ENCODE measurements around the gene NSUN2. TPM values are rescaled to one million over a fixed set of nuclear protein-coding genes. Genes with fewer than 3 reads are reported as not detected.

NSUN2 gene
- polyA plus RNA-seq, 2 of the 4 experiments (the other 2 are of a cell fraction): 95.7 to 101 TPM

GRCh38 chr5:6667648-6668047 lies 34.8 kb upstream of the NSUN2 start:
- CTCF ChIA-PET: no interaction called here
- no peak for DNase-seq (ENCODE audit: low read depth in 1 of 2, low spot score in 1 of 2)
- FAIRE-seq: no peak
- Histone ChIP-seq H3K9me3 (no peaks in the 10 kb centered on the region), H3K27ac (no peak overlapping the region), H3K4me2 (no peak overlapping the region), H3K4me1 (no peaks in the 10 kb centered on the region), H3K4me3 (no peak overlapping the region)
- TF ChIP-seq KDM1A (IDR thresholded peaks at IDR 0.05; ENCODE audit: low read depth): no peak
- WGBS (ENCODE audit: missing lambda C conversion rate): 96% methylated on average over 5 of the region's 5 CpGs
- no peak for ATAC-seq
- POLR2A ChIA-PET: no interaction called here

- DNase-seq (ENCODE audit: low read depth in 1 of 2, low spot score in 1 of 2) (no peak), ATAC-seq (no peak), FAIRE-seq (no peak)
- Histone ChIP-seq H3K4me1 (no peaks in the 10 kb centered on the region), H3K9me3 (no peaks in the 10 kb centered on the region), H3K27ac (no peak overlapping the region), H3K4me3 (no peak overlapping the region), H3K4me2 (no peak overlapping the region)
- WGBS (ENCODE audit: missing lambda C conversion rate): 86% methylated on average over 14 of the region's 15 CpGs
- no peak for TF ChIP-seq NPAS2 (CRISPR knock-in tag; IDR thresholded peaks at IDR 0.05; ENCODE audit: borderline replicate concordance)
- CTCF ChIA-PET: no interaction called here
- POLR2A ChIA-PET: no interaction called here
These were observed 33.9 kb upstream of the NSUN2 start for GRCh38 chr5:6666762-6667161.

GRCh38 chr5:6660688-6661087 lies 27.8 kb upstream of the NSUN2 start:
- TF ChIP-seq NFE2L2 (conservative IDR thresholded peaks at IDR 0.05; ENCODE audit: low read length) (no peak), HEYL (CRISPR knock-in tag; IDR thresholded peaks at IDR 0.05) (no peak), HES2 (IDR thresholded peaks at IDR 0.05) (no peak), TP53 (CRISPR knock-in tag; IDR thresholded peaks at IDR 0.05) (no peak)
- no peak for FAIRE-seq
- POLR2A ChIA-PET: no interaction called here

GRCh38 chr5:6659941-6660684 lies 27.3 kb upstream of the NSUN2 start:
- no peak for DNase-seq (ENCODE audit: low read depth in 1 of 2, low spot score in 1 of 2)
- WGBS (ENCODE audit: missing lambda C conversion rate): 90% methylated on average over 13 of the region's 13 CpGs
- TF ChIP-seq CHD4 (IDR thresholded peaks at IDR 0.05; ENCODE audit: borderline replicate concordance) (no peak), RAD21 (conservative IDR thresholded peaks at IDR 0.05 in 1 of 2, IDR thresholded peaks at IDR 0.05 in 1 of 2) (no peak), TP53 (CRISPR knock-in tag; IDR thresholded peaks at IDR 0.05) (no peak), NFE2L2 (conservative IDR thresholded peaks at IDR 0.05; ENCODE audit: low read length) (no peak), SREBF2 (IDR thresholded peaks at IDR 0.05) (no peak), REST (IDR thresholded peaks at IDR 0.05) (no peak), FOSB (CRISPR knock-in tag; IDR thresholded peaks at IDR 0.05) (no peak), MAX (IDR thresholded peaks at IDR 0.05) (no peak)
- no peak for ATAC-seq
- Histone ChIP-seq H3K27ac (no peak overlapping the region), H3K9me3 (peaks cover 14% of the 10 kb centered on the region; the same call in 2 of the 3 replicates), H3K4me3 (no peak overlapping the region), H3K4me2 (no peak overlapping the region), H3K4me1 (no peaks in the 10 kb centered on the region)
- no peak for FAIRE-seq
- POLR2A ChIA-PET: no interaction called here
- CTCF ChIA-PET: interaction anchor here (0.6 kb wide), 1 partner anchor 20 kb away, joined by 3 read pairs; no protein-coding TSS in a partner anchor

More at GRCh38 chr5:6660688-6661087, 27.8 kb upstream of the NSUN2 start:
- peaks cover 14% of the 10 kb centered on the region; the same call in 2 of the 3 replicates for H3K9me3 ChIP-seq
- no peak for DNase-seq (ENCODE audit: low read depth in 1 of 2, low spot score in 1 of 2)
- H3K4me2 ChIP-seq: no peak overlapping the region
- CTCF ChIA-PET: no interaction called here
- WGBS (ENCODE audit: missing lambda C conversion rate): 92% methylated on average over 3 of the region's 3 CpGs
- H3K4me1 ChIP-seq: no peaks in the 10 kb centered on the region
- no peak overlapping the region for H3K4me3 ChIP-seq
- no peak for ATAC-seq
- no peak overlapping the region for H3K27ac ChIP-seq
